AG04450 (cell line): ENCODE results near the gene FCHSD2. TPM values are rescaled to one million over a fixed set of nuclear protein-coding genes. Genes with fewer than 3 reads are reported as not detected.
"Not testable (repeated sequence)": the region's sequence is repeated elsewhere in the genome, so short reads cannot be mapped to it uniquely, and the experiment has no call there.

Source experiments
- CTCF ChIA-PET: fragments of 300-600, 350-600 bp; formaldehyde crosslinking; extraction: SDS; loops from one replicate; lab custom pipeline; 2022; ENCODE audit warnings: antibody characterized with exemption, inconsistent platforms; lab: Charles Lee
- POLR2A ChIA-PET: fragments of 350-600 bp; formaldehyde crosslinking; extraction: SDS; loops from one replicate; lab custom pipeline; 2021; ENCODE audit warnings: antibody characterized with exemption, inconsistent platforms; lab: Yijun Ruan, JAX
- DNase-seq: peaks from one replicate; pipeline ENCODE4 v3.0.0-alpha.2; 2011; ENCODE audit warnings: low read depth, low spot score
- H3K27ac ChIP-seq: one replicate; pipeline ENCODE4 v1.5.1; 2012; ENCODE audit warnings: low read depth, low read length, control low read depth
- H3K27me3 ChIP-seq: one replicate; pipeline ENCODE4 v1.6.0; 2012; ENCODE audit warnings: low read length; ENCODE audit not compliant: control insufficient read depth, insufficient read depth
- H3K4me3 ChIP-seq: 2 replicates; pipeline ENCODE4 v1.5.1; 2011; ENCODE audit warnings: mild to moderate bottlenecking, low read depth, low read length, control low read depth
- H3K9me3 ChIP-seq: 2 replicates; pipeline ENCODE4 v1.5.1; 2012; ENCODE audit warnings: low read length; ENCODE audit not compliant: control insufficient read depth, insufficient read depth
- CTCF ChIP-seq: IDR thresholded peaks from 2 replicates; pipeline ENCODE4 v1.5.1; 2011; ENCODE audit warnings: low read depth, low read length, control low read depth, inconsistent platforms
- polyA plus RNA-seq: library from polyadenylated mRNA; depleted of rRNA; stranded (reverse); fragments of >200 nt; gene quantifications from 2 replicates; pipeline ENCODE4 v1.2.3, GENCODE V29; 2011

Gene FCHSD2
- polyA plus RNA-seq, 1 experiment, result 24.7 TPM

GRCh38 chr11:72828081-72828567 lies 314.0 kb downstream of the FCHSD2 start:
- Histone ChIP-seq H3K4me3 (no peak overlapping the region), H3K27ac (no peak overlapping the region), H3K27me3 (no peaks in the 10 kb centered on the region), H3K9me3 (no peaks in the 10 kb centered on the region)
- DNase-seq, result no peak
- ChIA-PET POLR2A (no interaction called here), CTCF (interaction anchor here (0.7 to 2.9 kb wide), 6 partner anchors 103 to 523 kb away, joined by 3 to 23 read pairs (median 5); no protein-coding TSS in a partner anchor)
- TF ChIP-seq CTCF, result no peak

- H3K27me3 ChIP-seq, DNase-seq, H3K4me3 ChIP-seq, H3K27ac ChIP-seq, H3K9me3 ChIP-seq, POLR2A ChIA-PET: not testable (repeated sequence)
- CTCF ChIA-PET, result interaction anchor here (1.4 to 2.9 kb wide), 5 partner anchors 102 to 462 kb away, joined by 3 to 23 read pairs (median 5); no protein-coding TSS in a partner anchor
Measured at GRCh38 chr11:72827656-72828055, 314.5 kb downstream of the FCHSD2 start.

GRCh38 chr11:72826942-72827480 lies 315.1 kb downstream of the FCHSD2 start:
- no peak overlapping the region for H3K27ac ChIP-seq
- H3K27me3 ChIP-seq, result no peaks in the 10 kb centered on the region
- no peak for TF ChIP-seq CTCF
- no peak overlapping the region for H3K4me3 ChIP-seq
- ChIA-PET CTCF (interaction anchor here (0.5 to 2.9 kb wide), 6 partner anchors 102 to 462 kb away, joined by 3 to 23 read pairs (median 5); no protein-coding TSS in a partner anchor), POLR2A (no interaction called here)
- no peak for DNase-seq
- no peaks in the 10 kb centered on the region for H3K9me3 ChIP-seq

GRCh38 chr11:72826191-72826941 lies 315.8 kb downstream of the FCHSD2 start:
- Histone ChIP-seq H3K27me3 (no peaks in the 10 kb centered on the region), H3K27ac (no peak overlapping the region), H3K9me3 (no peaks in the 10 kb centered on the region), H3K4me3 (no peak overlapping the region)
- no peak for TF ChIP-seq CTCF
- DNase-seq, result no peak
- CTCF ChIA-PET, result interaction anchor here (0.7 to 1.9 kb wide), 3 partner anchors 101 to 316 kb away, joined by 4 to 5 read pairs (median 5); no protein-coding TSS in a partner anchor
- POLR2A ChIA-PET, result no interaction called here

GRCh38 chr11:72825661-72826060 lies 316.5 kb downstream of the FCHSD2 start:
- H3K4me3 ChIP-seq, result no peak overlapping the region
- no peak for DNase-seq
- CTCF ChIA-PET, result interaction anchor here (0.7 kb wide), 1 partner anchor 100 kb away, joined by 4 read pairs; no protein-coding TSS in a partner anchor
- POLR2A ChIA-PET, result no interaction called here
- H3K27me3 ChIP-seq, result no peaks in the 10 kb centered on the region
- H3K9me3 ChIP-seq, result no peaks in the 10 kb centered on the region
- TF ChIP-seq CTCF, result no peak
- H3K27ac ChIP-seq, result no peak overlapping the region
